HG03025 (cell line): Measurements from ENCODE around the gene ADI1.
"Not testable (repeated sequence)": the region's sequence is repeated elsewhere in the genome, so short reads cannot be mapped to it uniquely, and the experiment has no call there.

Source experiments
- ATAC-seq: cut with Tn5 transposase; IDR thresholded peaks from one replicate; pipeline ENCODE4 v1.9.1; 2021; ENCODE audit warnings: mild to moderate bottlenecking, moderate library complexity; ENCODE audit not compliant: unreplicated experiment, low FRiP score

The ADI1 gene

DNA sequence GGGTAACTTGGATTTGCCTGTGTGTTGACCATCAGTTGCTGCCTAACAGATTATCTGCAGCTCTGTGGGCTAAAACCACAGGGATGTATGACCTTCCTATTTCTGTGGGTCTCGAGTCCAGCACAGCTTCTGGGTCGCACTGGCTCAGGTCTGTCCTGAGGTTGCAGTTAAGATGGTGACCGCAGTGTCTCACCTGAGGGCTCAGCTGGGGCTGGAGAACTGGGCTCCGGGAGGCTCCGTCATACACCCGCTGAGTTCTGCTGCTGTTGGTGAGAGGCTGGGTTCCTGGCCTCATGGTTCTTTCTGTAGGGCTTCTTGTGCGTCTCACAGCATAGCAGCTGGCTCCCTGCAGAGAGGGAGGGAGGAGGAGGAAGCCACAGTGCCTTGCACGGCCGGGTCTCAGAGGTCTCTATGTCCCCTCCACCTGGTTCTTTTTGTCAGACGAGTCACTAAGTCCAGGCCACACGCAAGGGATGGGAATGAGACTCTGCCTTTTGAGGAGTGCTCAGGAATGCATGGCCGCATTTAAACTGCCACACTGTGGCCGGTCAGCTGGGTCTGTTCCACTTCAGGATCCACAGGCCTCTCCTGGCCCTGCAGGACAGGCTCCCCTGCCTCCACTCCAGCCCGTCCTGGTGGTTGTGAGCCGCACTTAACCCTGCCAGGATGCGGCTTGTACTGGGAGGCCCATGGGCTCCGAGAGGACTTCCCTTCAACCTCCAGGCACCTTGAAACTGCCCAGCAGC is 67.2 kb downstream of the ADI1 start:
- no peak for ATAC-seq

DNA sequence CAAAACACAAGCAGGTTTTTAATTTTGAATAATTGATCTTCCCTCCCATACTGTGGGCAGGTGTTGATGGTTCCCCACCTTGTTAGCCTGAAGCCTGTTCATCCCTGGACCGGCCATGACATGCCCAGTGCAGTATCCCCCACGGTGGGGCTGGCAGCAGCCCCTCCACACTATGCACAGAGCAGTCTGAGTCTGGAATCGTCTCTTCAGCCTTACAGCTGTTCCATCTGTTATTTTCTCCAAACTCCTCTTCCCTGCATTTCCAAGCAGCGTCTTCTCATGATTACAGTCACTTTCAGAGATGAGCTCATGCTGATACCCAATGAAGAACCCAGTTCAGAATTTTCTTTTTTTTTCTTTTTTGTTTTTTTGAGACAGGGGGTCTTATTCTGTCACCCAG is 68.2 kb downstream of the ADI1 start:
- no peak for ATAC-seq

DNA sequence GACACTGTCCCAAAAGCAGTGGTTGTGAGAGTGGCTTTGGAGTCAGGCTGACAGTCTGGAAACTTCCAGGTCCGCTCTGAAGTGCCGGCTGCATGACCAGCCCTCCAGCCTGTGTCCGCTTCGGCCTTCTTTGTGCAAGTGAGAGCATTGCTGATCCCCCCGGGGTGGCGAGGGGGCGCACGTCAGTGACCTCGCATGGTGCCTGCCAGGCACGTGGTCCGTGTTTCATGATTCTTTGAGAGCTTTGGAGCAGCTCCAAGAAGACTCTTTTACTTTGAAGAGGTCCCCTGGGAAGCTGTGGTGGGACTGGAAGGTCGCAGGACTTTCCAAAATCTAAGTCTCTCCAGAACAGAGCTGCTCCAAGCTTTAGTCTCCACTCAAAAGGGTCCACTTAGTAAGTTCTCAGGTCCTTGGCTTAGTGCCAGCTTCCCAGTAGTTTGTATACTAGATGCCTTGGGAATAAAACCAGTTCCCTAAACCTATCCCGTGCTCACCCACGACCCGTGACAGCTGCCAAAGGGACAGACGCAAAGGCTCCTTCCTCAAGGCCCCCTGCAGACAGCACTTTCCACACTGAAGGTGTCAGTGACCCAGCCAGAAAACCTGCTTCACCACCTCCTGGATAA is 68.8 kb downstream of the ADI1 start:
- ATAC-seq: no peak

DNA sequence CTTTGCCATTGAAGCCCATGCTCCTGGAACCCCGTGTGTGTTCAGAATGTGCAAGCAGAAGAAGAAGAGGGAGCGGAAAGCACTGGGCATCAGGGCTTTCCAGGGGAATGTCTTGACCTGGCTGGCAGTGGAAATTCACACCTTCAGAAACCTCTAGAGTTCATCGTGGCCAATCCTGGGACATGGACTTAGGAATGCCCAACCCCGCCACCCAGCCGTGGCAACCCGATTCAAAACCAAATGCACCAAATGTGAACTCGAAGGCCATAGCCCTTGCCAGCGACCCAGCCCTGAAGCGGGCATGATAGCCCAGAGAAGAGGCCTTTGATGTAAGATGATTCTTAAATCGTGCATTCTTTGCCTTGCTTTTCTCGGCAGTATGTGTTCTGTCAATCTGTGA is 69.4 kb downstream of the ADI1 start:
- no peak for ATAC-seq

DNA sequence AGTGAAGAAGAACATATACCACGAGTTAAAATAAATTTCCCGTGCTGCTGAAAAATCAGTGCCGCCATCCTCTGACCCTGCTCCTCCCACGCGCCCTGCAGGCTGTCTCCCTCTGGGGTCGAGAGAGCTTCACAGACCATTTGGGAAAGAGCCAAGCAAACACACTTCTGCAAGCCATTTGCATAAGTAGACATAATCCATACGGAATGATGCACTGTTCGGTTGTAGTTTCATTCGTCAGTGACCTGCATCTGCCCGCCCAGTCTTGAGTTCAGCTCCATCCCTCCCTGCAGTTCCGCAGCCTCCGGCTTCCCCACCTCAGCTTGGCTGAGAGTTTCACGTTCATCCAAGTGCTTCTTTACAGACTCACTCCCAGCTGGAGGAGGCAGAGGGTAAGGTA is 70.2 kb downstream of the ADI1 start:
- ATAC-seq: no peak

DNA sequence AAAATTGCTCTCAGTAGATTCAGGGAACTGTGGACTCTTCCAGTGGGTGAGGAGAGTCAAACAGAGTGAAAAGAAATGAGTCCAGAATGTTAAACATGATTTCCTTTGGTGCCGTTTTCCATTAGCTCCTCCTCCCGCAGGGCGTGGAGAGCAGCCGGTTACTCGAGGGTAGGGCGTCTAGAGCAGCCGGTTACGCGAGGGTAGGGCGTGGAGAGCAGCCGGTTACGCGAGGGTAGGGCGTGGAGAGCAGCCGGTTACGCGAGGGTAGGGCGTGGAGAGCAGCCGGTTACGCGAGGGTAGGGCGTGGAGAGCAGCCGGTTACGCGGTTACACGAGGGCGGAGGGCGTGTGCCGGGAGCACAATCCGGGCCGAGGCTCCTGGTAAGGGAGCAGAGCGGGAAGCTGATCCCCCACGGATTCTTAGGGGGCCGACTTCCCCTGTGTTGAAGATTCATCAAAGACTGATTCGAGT is 70.9 kb downstream of the ADI1 start:
- ATAC-seq: not testable (repeated sequence)

DNA sequence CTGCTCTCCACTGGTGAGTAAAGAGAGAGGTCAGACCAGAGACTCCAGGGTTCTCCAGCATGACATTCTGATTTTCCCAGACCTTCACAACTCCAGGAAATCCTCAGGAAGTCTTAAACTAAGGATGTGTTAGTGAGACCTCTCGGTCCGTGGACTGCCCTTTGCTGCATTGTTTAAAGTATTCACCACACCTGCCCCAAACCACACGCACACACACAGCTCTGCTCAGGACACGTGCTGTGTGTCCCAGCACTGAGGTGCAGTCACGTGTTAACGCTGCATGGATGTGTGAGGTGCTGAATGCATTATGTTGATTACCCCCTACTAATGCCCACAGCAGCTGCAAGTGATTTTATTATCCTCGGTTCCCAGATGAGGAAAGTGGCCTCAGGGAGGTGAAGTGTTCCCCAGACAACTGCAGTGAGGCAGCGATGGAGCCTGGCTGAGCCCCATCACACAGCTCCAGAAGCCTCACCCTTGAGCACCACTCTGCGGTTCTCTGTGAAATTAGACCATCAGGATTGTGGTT is 71.5 kb downstream of the ADI1 start:
- no peak for ATAC-seq
